Mammary epithelial cell (primary cell): ENCODE results near the gene NPDC1.
"Not testable (repeated sequence)": the region's sequence is repeated elsewhere in the genome, so short reads cannot be mapped to it uniquely, and the experiment has no call there.

Experiments
- CTCF ChIP-seq, 2 donors: IDR thresholded peaks in 1 of 2; conservative IDR thresholded peaks in 1 of 2; 2 replicates each; pipeline ENCODE4 v1.5.1; 2011 to 2012; ENCODE audit warnings: inconsistent platforms in 2 of 2, low read length in 2 of 2, mild to moderate bottlenecking in 2 of 2, control low read depth in 1 of 2, low read depth in 1 of 2; ENCODE audit not compliant: insufficient read depth in 1 of 2; ENCODE audit errors: extremely low read depth in 1 of 2
- EZH2 ChIP-seq: IDR thresholded peaks from 2 replicates; pipeline ENCODE4 v1.6.1; 2012; ENCODE audit warnings: low read length, inconsistent platforms, borderline replicate concordance

GRCh38 chr9:137062798-137063197 lies 16.8 kb upstream of the NPDC1 start:
- not testable (repeated sequence) for TF ChIP-seq CTCF (conservative IDR thresholded peaks at IDR 0.05 in 1 of 2, IDR thresholded peaks at IDR 0.05 in 1 of 2; ENCODE audit: extremely low read depth in 1 of 2, insufficient read depth in 1 of 2, low read depth in 1 of 2, low read length in 2 of 2); EZH2
